ENCODE results near the gene PGAP2. TPM values are rescaled to one million over a fixed set of nuclear protein-coding genes. Genes with fewer than 3 reads are reported as not detected.

PGAP2 gene
- polyA plus RNA-seq, 1 donor (not counting 4 experiments of a cell fraction or from before 2014, with no cell fraction given) = 37.3 TPM

- Histone ChIP-seq H3K27me3 (ENCODE audit: control insufficient read depth, extremely low read depth, insufficient read depth, low read length) (no peaks in the 10 kb centered on the region), H3K4me1 (ENCODE audit: control insufficient read depth, extremely low read depth, insufficient read depth, low read length) (peaks cover 11% of the 10 kb centered on the region), H3K4me3 (ENCODE audit: control insufficient read depth in 2 of 3, extremely low read depth in 1 of 3, insufficient read depth in 2 of 3, low read depth in 1 of 3, low read length in 3 of 3) (no peak overlapping the region), H4K20me1 (ENCODE audit: control insufficient read depth, extremely low read depth, insufficient read depth, low read length) (no peaks in the 10 kb centered on the region), H3K27ac (ENCODE audit: control insufficient read depth, insufficient read depth, low read length) (no peak overlapping the region), H3K9me3 (ENCODE audit: control insufficient read depth, low read depth, low read length) (no peaks in the 10 kb centered on the region), H3K9ac (ENCODE audit: control insufficient read depth, extremely low read depth, insufficient read depth, low read length) (no peak overlapping the region), H2AFZ (ENCODE audit: control insufficient read depth, low read length) (no peak overlapping the region), H3K79me2 (ENCODE audit: control insufficient read depth, insufficient read depth, low read length) (peaks cover 69% of the 10 kb centered on the region), H3K9me1 (ENCODE audit: control insufficient read depth, extremely low read depth, insufficient read depth, low read length) (no peaks in the 10 kb centered on the region), H3K4me2 (ENCODE audit: control insufficient read depth, extremely low read depth, insufficient read depth, low read depth, low read length) (no peak overlapping the region), H3K36me3 (ENCODE audit: control insufficient read depth in 2 of 2, extremely low read depth in 1 of 2, insufficient read depth in 2 of 2, low read length in 2 of 2) (peaks cover 0 to 2% of the 10 kb centered on the region in 2 experiments)
- dilution Hi-C loops (cut with MboI; ENCODE audit: extremely low pct_ligation_motif_present, low sequenced_read_pairs) = loop anchor here (25.0 kb wide), 1 partner anchor 188 kb away; no protein-coding TSS in a partner anchor
- DNase-seq (ENCODE audit: low read depth, low spot score) (no peak), FAIRE-seq (no peak)
- no peak for TF ChIP-seq CTCF (optimal IDR thresholded peaks at IDR 0.05 in 1 of 3, IDR thresholded peaks at IDR 0.05 in 1 of 3, conservative IDR thresholded peaks at IDR 0.05 in 1 of 3; ENCODE audit: extremely low read depth in 1 of 3, insufficient read depth in 2 of 3, low read length in 3 of 3)
Observed at GRCh38 chr11:3873712-3874349, 65.5 kb downstream of the PGAP2 start.

Small RNA genes within 50 kb of the gene (small RNA-seq; reads per million reads assigned to genes)
- gene RNU7-50P (ENCODE audit: insufficient read length in 3 of 3, low read depth in 3 of 3, low replicate concordance in 1 of 3) = 0 reads per million in 3 experiments

Other genes starting within 250 kb of the PGAP2 start
- not detected in 3 replicates for gene ART5, start 166.6 kb upstream of the PGAP2 start, polyA plus RNA-seq
- not detected in 3 replicates for gene ART1, start 163.4 kb upstream of the PGAP2 start, polyA plus RNA-seq
- 0.46 to 0.98 TPM (median 0.83 TPM) in 3 replicates for gene CHRNA10, start 137.2 kb upstream of the PGAP2 start, polyA plus RNA-seq
- 66.9 to 93.1 TPM (median 78.9 TPM) in 3 replicates for gene NUP98, start 11.0 kb upstream of the PGAP2 start, polyA plus RNA-seq
- gene RHOG, start 32.4 kb downstream of the PGAP2 start, polyA plus RNA-seq = 39.8 to 84.6 TPM (median 67.1 TPM) in 3 replicates
- gene STIM1, start 47.1 kb downstream of the PGAP2 start, polyA plus RNA-seq = 23.7 to 39.4 TPM (median 25.1 TPM) in 3 replicates